Neural cell (in vitro differentiated cells): ENCODE data around the gene BLVRB.

ENCODE experiments used
- CTCF ChIP-seq: fragments of 450-650 bp; IDR thresholded peaks from 2 replicates; pipeline ENCODE4 v1.5.1; 2014; ENCODE audit warnings: antibody characterized with exemption, mild to moderate bottlenecking, moderate library complexity; ENCODE audit not compliant: poor library complexity, severe bottlenecking
- EZH2 ChIP-seq: fragments of 200-600, 300-800 bp; shearing (Covaris generic), sonication (generic); IDR thresholded peaks from 2 replicates; pipeline ENCODE4 v1.6.1; 2014; ENCODE audit warnings: antibody characterized with exemption, low read length, borderline replicate concordance, mild to moderate bottlenecking; ENCODE audit not compliant: insufficient read depth, poor library complexity, severe bottlenecking
- POLR2AphosphoS5 ChIP-seq: IDR thresholded peaks from 2 replicates; pipeline ENCODE4 v1.6.1; 2012
- REST ChIP-seq: IDR thresholded peaks from 2 replicates; pipeline ENCODE4 v1.6.1; 2012; ENCODE audit warnings: borderline replicate concordance

- TF ChIP-seq EZH2: no peak
- no peak for TF ChIP-seq CTCF
- TF ChIP-seq POLR2AphosphoS5: no peak
- TF ChIP-seq REST: no peak
These were observed 24.3 kb upstream of the BLVRB start for GRCh38 chr19:40489882-40490230.
